Measurements from ENCODE around the gene ANO9. TPM values are rescaled to one million over a fixed set of nuclear protein-coding genes. Genes with fewer than 3 reads are reported as not detected.

Gene ANO9
- total RNA-seq, 1 experiment from 2014 or later = 85.5 TPM

DNA sequence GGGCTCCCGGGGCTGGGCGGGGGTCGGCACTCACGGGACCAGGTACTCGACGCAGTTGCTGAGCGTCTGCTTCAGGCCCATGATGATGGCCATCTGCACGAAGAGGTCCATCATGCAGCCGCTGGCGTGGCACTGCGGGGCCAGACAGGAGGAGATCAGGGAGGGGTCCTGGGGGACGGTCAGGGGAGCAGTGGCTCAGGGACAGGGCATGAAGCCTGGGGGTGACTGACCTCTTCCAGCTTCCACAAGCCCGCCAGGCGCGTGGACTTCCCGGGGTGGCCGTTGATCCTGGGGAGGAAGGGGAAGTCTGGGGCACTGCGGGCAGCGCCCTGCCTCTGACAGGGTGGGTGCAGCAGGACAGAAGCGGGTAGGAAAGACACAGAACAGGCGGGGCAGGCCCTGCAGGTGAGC, 20.9 kb downstream of the ANO9 start:
- POLR2A ChIA-PET = no interaction called here
- no peak overlapping the region for H3K4me3 ChIP-seq (ENCODE audit: low read depth, low read length)
- peaks cover 30% of the 10 kb centered on the region for H3K4me1 ChIP-seq
- Mint-ChIP-seq H3K36me3 (ENCODE audit: insufficient read depth, unreplicated experiment) (peaks cover 59% of the 10 kb centered on the region), H3K9me3 (ENCODE audit: unreplicated experiment) (no peaks in the 10 kb centered on the region), H3K27ac (ENCODE audit: unreplicated experiment) (no peak overlapping the region), H3K4me1 (ENCODE audit: low read depth, unreplicated experiment) (peaks cover 13% of the 10 kb centered on the region), H3K27me3 (ENCODE audit: insufficient read depth, unreplicated experiment) (no peaks in the 10 kb centered on the region), H3K4me3 (ENCODE audit: unreplicated experiment) (no peak overlapping the region)
- TF ChIP-seq, protein P1, sequence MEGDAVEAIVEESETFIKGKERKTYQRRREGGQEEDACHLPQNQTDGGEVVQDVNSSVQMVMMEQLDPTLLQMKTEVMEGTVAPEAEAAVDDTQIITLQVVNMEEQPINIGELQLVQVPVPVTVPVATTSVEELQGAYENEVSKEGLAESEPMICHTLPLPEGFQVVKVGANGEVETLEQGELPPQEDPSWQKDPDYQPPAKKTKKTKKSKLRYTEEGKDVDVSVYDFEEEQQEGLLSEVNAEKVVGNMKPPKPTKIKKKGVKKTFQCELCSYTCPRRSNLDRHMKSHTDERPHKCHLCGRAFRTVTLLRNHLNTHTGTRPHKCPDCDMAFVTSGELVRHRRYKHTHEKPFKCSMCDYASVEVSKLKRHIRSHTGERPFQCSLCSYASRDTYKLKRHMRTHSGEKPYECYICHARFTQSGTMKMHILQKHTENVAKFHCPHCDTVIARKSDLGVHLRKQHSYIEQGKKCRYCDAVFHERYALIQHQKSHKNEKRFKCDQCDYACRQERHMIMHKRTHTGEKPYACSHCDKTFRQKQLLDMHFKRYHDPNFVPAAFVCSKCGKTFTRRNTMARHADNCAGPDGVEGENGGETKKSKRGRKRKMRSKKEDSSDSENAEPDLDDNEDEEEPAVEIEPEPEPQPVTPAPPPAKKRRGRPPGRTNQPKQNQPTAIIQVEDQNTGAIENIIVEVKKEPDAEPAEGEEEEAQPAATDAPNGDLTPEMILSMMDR (IDR thresholded peaks at IDR 0.05; ENCODE audit: insufficient read depth in 1 of 2, low read depth in 1 of 2, low read length in 1 of 2, severe bottlenecking in 1 of 2, unreplicated experiment in 1 of 2) = no peak
- intact Hi-C loops (cut with micrococcal nuclease; ENCODE audit: unreplicated experiment) = no loop called here
- no peak for DNase-seq
- no TSS peak for BruUV-seq (replicated peaks)
- CTCF ChIA-PET = no interaction called here
- peaks cover 2% of the 10 kb centered on the region; the same call in 1 of the 2 replicates for H3K36me3 ChIP-seq (ENCODE audit: control insufficient read depth, insufficient read depth, low read length)
- no peaks in the 10 kb centered on the region for H3K9me3 ChIP-seq
- no peaks in the 10 kb centered on the region for H3K27me3 ChIP-seq (replicated peaks; ENCODE audit: control insufficient read depth, insufficient read depth, low read length)

DNA sequence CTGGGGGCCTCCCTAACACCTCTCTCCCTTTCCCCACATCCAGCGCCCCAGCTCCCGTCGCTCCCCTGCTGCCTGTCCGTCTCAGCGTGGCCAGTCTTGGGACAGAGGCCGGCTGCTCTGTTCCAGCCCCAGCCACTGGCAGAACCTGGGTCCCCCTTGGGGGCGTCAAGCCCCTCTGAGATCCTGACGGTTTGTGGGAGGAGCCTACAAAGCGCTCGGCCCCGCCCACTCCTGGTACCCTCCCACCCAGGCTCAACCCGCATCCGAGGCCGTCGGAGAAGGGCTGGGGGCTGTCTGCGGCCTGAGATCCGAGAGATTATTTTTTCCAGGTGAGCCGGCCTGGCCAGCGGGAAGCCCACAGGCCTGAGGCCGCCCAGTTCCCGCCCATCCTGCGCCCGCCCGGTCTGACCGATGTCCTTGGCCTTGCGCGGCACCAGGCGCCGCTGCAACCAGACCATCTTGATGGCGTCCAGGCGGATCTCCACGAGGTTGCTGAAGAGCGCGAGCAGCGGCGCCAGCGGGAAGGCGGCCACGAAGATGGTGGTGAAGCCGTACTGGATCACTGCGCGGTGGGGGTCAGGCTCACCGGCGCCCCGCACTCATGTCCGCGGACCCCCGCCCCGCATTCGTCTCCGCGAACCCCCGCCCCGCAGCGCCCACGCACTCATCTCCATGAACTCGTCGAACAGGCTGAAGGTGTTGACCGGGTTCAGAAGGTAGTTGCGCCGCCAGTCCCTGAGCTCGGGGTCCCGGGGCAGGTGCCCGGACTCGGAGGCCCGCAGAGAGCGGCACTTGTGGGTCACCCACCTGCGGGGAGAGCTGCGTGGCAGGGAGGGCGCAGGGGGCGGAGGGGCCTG, 21.5 kb downstream of the ANO9 start:
- no peaks in the 10 kb centered on the region for H3K27me3 ChIP-seq (replicated peaks; ENCODE audit: control insufficient read depth, insufficient read depth, low read length)
- TF ChIP-seq, protein P1 (IDR thresholded peaks at IDR 0.05; ENCODE audit: insufficient read depth in 1 of 2, low read depth in 1 of 2, low read length in 1 of 2, severe bottlenecking in 1 of 2, unreplicated experiment in 1 of 2) = no peak
- no peak overlapping the region for H3K4me3 Mint-ChIP-seq (ENCODE audit: unreplicated experiment)
- BruUV-seq (replicated peaks) = no TSS peak
- intact Hi-C loops (cut with micrococcal nuclease; ENCODE audit: unreplicated experiment) = no loop called here
- H3K27me3 Mint-ChIP-seq (ENCODE audit: insufficient read depth, unreplicated experiment) = no peaks in the 10 kb centered on the region
- H3K9me3 ChIP-seq = no peaks in the 10 kb centered on the region
- H3K4me1 Mint-ChIP-seq (ENCODE audit: low read depth, unreplicated experiment) = peaks cover 13% of the 10 kb centered on the region
- H3K9me3 Mint-ChIP-seq (ENCODE audit: unreplicated experiment) = no peaks in the 10 kb centered on the region
- H3K27ac Mint-ChIP-seq (ENCODE audit: unreplicated experiment) = no peak overlapping the region
- peaks cover 57% of the 10 kb centered on the region for H3K36me3 Mint-ChIP-seq (ENCODE audit: insufficient read depth, unreplicated experiment)
- peaks cover 2% of the 10 kb centered on the region; the same call in 1 of the 2 replicates for H3K36me3 ChIP-seq (ENCODE audit: control insufficient read depth, insufficient read depth, low read length)
- peaks cover 37% of the 10 kb centered on the region for H3K4me1 ChIP-seq
- no peak for DNase-seq
- ChIA-PET CTCF (no interaction called here), POLR2A (no interaction called here)
- H3K4me3 ChIP-seq (ENCODE audit: low read depth, low read length) = no peak overlapping the region

DNA sequence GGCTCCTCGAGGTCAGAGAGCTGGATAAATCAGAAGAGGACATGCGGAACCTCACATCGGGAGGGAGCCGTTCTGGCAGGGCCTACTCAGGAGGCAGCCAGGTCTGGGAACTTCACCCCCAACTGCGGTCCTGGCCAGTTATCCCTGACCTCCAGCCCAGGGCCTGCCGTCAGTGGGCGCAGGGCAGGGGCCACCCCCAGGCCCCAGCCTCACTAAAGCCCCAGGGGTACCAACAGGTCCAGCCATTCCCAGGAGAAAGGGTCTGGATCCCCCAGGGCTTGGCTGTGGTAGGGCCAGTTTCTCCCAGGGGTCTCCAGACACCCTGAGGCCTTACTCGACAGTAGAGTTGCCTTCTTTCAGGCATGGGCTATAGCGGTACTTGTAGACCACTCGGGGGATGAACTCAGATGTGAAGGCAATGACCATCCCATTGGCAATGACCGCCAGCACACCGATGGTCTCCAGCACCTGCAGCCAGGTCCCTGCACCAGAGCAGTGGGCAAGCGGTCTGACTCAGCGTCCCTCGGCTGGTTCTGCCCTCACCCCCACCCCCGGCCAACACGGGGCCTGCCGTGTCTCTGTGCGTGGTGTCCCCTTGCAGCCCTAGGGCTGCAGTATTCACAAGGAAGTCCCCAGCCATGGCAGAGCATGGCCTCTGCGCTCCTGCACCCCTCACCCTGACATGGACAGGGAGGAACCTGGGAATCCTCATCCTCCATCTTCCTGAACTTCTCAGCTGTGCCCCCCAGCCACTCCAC, 22.4 kb downstream of the ANO9 start:
- DNase-seq = no peak
- Histone ChIP-seq H3K4me1 (peaks cover 37% of the 10 kb centered on the region), H3K4me3 (ENCODE audit: low read depth, low read length) (no peak overlapping the region), H3K36me3 (ENCODE audit: control insufficient read depth, insufficient read depth, low read length) (peaks cover 2% of the 10 kb centered on the region; the same call in 1 of the 2 replicates), H3K9me3 (no peaks in the 10 kb centered on the region), H3K27me3 (replicated peaks; ENCODE audit: control insufficient read depth, insufficient read depth, low read length) (no peaks in the 10 kb centered on the region)
- H3K9me3 Mint-ChIP-seq (ENCODE audit: unreplicated experiment) = no peaks in the 10 kb centered on the region
- POLR2A ChIA-PET = no interaction called here
- intact Hi-C loops (cut with micrococcal nuclease; ENCODE audit: unreplicated experiment) = no loop called here
- BruUV-seq (replicated peaks) = no TSS peak
- peaks cover 53% of the 10 kb centered on the region for H3K36me3 Mint-ChIP-seq (ENCODE audit: insufficient read depth, unreplicated experiment)
- H3K4me3 Mint-ChIP-seq (ENCODE audit: unreplicated experiment) = no peak overlapping the region
- CTCF ChIA-PET = no interaction called here
- H3K4me1 Mint-ChIP-seq (ENCODE audit: low read depth, unreplicated experiment) = peaks cover 15% of the 10 kb centered on the region
- H3K27ac Mint-ChIP-seq (ENCODE audit: unreplicated experiment) = no peak overlapping the region
- TF ChIP-seq, protein P1 (IDR thresholded peaks at IDR 0.05; ENCODE audit: insufficient read depth in 1 of 2, low read depth in 1 of 2, low read length in 1 of 2, severe bottlenecking in 1 of 2, unreplicated experiment in 1 of 2) = no peak
- no peaks in the 10 kb centered on the region for H3K27me3 Mint-ChIP-seq (ENCODE audit: insufficient read depth, unreplicated experiment)
